BE2C (cell line): Measurements from ENCODE around the gene RXRA.

Experiments
- DNase-seq: peaks from one replicate; pipeline ENCODE4 v3.0.0-alpha.2; 2020
- H3K27me3 ChIP-seq: fragments of 250-450 bp; sonication (Bioruptor Pico); 2 replicates; pipeline ENCODE4 v1.5.1; 2020; ENCODE audit warnings: mild to moderate bottlenecking
- H3K36me3 ChIP-seq: fragments of 250-450 bp; sonication (Bioruptor Pico); 2 replicates; pipeline ENCODE4 v1.5.1; 2020; ENCODE audit warnings: mild to moderate bottlenecking
- H3K4me1 ChIP-seq: fragments of 250-450 bp; sonication (Bioruptor Pico); 2 replicates; pipeline ENCODE4 v1.5.1; 2020
- H3K4me3 ChIP-seq: 2 replicates; pipeline ENCODE4 v1.5.1; 2011; ENCODE audit warnings: low read depth, low read length
- H3K9me3 ChIP-seq: fragments of 250-450 bp; sonication (Bioruptor Pico); 2 replicates; pipeline ENCODE4 v1.5.1; 2020
- TF ChIP-seq, protein P1 (sequence below): IDR thresholded peaks from 2 replicates; pipeline ENCODE4 v1.5.1; 2012; ENCODE audit warnings: mild to moderate bottlenecking, low read depth, low read length

Gene RXRA

DNA sequence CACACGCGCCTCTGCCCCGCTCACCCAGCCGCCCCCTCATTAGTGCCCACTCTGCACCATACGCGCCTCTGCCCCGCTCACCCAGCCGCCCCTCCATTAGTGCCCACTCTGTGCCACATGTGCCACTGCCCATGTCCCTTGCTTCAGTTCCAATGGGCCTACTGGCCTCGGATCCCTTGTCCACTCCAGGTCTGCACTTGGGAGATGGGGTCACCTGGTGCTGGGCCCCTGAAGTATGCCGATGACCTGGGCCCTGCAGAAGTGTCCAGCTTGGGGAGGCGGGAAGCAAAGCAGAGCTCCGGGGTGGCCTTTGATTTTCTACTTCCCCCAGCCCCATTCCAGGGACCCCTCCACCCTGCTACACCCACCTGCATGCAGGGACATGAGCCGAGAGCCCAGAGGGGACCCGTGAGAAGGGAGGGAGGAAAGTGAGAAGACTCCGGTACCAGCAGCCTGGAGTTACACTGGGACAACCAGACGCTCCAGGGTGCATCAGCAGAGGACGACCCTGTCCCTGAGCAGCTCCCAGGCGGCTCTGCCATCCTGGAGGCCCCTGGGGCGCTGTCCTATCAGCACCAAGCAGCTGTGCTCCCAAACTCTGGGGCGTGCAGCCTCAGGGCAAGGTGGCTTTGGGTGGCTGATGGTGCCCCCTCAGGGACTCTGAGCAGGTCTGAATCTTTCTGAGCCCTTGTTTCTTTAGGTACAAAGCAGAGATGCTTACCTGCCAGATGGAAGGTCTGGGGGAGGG, 140.8 kb downstream of the RXRA start:
- H3K36me3 ChIP-seq: no peaks in the 10 kb centered on the region
- H3K4me3 ChIP-seq: no peak overlapping the region
- no peaks in the 10 kb centered on the region for H3K27me3 ChIP-seq
- DNase-seq: no peak
- no peaks in the 10 kb centered on the region for H3K9me3 ChIP-seq
- TF ChIP-seq, protein P1, sequence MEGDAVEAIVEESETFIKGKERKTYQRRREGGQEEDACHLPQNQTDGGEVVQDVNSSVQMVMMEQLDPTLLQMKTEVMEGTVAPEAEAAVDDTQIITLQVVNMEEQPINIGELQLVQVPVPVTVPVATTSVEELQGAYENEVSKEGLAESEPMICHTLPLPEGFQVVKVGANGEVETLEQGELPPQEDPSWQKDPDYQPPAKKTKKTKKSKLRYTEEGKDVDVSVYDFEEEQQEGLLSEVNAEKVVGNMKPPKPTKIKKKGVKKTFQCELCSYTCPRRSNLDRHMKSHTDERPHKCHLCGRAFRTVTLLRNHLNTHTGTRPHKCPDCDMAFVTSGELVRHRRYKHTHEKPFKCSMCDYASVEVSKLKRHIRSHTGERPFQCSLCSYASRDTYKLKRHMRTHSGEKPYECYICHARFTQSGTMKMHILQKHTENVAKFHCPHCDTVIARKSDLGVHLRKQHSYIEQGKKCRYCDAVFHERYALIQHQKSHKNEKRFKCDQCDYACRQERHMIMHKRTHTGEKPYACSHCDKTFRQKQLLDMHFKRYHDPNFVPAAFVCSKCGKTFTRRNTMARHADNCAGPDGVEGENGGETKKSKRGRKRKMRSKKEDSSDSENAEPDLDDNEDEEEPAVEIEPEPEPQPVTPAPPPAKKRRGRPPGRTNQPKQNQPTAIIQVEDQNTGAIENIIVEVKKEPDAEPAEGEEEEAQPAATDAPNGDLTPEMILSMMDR: no peak
- no peaks in the 10 kb centered on the region for H3K4me1 ChIP-seq

DNA sequence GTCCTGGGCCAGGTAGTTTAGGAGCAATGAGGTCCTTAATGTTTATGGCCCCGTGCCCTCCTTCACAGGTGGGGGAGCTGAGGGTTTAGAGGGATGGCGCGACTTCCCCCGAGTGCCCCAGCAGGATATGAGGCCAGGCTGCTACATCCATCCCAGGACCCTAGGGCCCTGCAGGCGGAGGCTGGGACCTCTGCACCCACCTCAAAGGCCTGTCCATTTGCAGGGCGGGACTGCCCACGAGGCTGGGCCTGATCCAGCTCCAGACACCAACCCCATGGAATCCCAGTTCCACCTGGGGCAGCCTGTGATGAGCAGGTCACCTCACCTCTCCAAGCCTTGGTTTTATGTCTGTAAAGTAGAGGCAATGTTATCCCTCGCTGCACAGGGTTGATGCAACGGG, 142.1 kb downstream of the RXRA start:
- Histone ChIP-seq H3K27me3 (no peaks in the 10 kb centered on the region), H3K4me3 (no peak overlapping the region), H3K9me3 (no peaks in the 10 kb centered on the region), H3K4me1 (no peaks in the 10 kb centered on the region), H3K36me3 (no peaks in the 10 kb centered on the region)
- DNase-seq: no peak
- TF ChIP-seq, protein P1: no peak

DNA sequence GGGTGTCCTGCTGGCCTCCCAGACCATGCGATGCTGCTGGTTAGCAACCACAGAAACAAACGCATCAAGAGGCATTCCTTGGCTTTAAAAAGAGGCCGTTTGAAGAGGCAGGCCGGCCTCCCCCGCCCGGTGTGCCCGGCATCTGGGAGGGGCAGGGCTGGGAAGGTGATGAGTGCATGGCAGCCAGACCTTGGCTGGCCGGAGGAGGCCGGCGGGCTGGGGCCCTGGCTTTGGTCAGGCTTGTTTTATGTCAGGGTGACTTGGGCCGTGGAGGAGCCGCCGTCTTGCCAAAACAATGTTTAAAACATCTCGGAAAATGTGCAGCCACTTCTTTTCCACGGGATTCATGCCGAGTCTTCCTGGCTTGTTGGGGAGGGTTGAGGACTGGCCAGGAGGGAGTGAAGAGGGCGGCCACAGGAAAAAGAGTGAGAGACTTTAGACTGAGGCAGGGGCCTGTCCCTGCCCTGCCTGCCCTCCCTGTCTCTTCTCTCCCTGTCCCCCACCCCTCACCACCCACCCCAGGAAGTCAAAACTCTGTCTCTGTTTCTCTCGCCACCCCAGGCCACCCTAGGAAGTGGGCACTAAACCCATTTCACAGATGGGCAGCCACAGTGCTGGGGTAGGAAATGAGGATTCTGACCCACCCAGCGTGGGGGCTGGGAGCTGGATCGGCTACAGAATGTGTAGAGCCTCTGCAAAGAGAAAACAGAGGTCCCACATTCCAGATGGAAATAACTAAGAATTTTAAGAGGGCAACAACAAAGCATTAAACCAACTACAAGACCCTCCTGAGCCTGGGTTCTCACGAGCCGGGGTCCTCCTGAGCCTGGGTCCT, 143.0 kb downstream of the RXRA start:
- TF ChIP-seq, protein P1: no peak
- DNase-seq: no peak
- no peak overlapping the region for H3K4me3 ChIP-seq
- H3K27me3 ChIP-seq: no peaks in the 10 kb centered on the region
- H3K36me3 ChIP-seq: no peaks in the 10 kb centered on the region
- no peaks in the 10 kb centered on the region for H3K4me1 ChIP-seq
- no peaks in the 10 kb centered on the region for H3K9me3 ChIP-seq

DNA sequence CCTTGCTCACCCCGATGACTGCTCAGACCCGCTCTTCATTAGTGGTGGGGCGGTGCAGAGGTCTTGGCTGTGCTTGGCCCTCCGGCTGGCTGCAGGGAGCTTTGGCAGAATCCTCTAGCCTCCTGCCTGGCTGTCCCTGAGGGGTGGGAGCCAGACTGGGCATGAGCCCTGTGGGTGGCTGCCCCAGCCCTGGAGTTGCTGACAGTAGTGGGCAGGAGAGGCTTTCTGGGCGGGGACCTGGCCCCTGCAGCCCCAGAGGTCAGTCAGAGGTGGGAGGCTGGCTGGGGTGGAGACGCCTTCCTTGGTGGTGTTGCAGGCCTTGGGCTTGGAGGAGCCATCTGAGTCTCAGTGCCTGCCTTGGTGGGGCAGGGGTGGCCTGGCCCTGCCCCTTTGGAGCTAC, 146.0 kb downstream of the RXRA start:
- DNase-seq: no peak
- TF ChIP-seq, protein P1: no peak
- Histone ChIP-seq H3K9me3 (no peaks in the 10 kb centered on the region), H3K36me3 (no peaks in the 10 kb centered on the region), H3K27me3 (no peaks in the 10 kb centered on the region), H3K4me1 (peaks cover 5% of the 10 kb centered on the region; the same call in 1 of the 2 replicates), H3K4me3 (no peak overlapping the region)

DNA sequence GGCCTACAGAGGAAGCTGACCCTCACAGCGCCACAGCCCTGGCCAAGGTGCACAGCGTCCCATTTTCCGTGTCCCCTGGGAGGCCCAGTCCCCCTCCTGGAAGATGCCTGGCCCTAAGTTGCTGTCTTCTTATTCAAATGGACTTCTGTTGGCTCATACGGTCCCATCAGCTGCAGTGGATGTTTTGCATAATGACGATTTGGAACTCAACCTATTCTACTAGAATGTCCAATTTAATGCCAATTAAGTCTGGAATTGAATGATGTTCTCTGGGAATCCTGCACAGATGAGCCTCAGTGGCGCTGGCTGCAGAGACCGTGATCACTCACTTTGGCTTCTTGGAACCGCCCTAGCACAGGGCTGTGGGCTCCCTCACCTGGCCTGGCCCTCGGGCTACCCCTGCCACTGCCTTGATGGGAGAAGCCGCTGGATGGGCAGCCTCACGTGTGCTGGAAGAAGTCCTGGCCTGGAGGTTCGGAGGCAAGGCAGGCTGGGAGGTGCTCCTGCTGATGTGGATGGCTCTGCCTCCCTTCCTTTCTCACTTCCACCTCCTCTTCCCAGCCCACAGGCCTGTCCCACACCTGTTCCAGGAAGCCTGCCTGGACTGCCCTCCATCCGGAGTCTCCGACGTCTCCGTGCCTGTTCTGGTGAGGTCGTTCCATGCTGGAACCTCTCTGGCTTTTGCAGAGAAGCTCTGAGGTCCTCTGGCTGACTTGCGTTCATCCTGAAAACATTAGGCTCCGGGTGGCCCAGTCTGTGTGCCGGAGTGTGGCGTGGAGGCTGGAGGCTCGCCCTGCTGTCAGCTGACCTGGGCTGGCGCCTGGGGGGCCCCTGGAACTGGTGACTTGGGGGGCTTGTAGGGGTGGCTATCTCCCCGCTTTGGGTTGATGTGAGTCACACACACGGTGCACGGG, 147.1 kb downstream of the RXRA start:
- no peaks in the 10 kb centered on the region for H3K36me3 ChIP-seq
- no peak overlapping the region for H3K4me3 ChIP-seq
- no peaks in the 10 kb centered on the region for H3K27me3 ChIP-seq
- H3K9me3 ChIP-seq: no peaks in the 10 kb centered on the region
- DNase-seq: no peak
- peaks cover 5% of the 10 kb centered on the region; the same call in 1 of the 2 replicates for H3K4me1 ChIP-seq
- TF ChIP-seq, protein P1: no peak
